OCI-LY7 (cell line): ENCODE results near the gene NDUFAF5. TPM values are rescaled to one million over a fixed set of nuclear protein-coding genes. Genes with fewer than 3 reads are reported as not detected.

Source experiments
- BruUV-seq: library from RNA; stranded (reverse); fragments of 400-500 nt; replicated peaks from 2 replicates; lab custom pipeline; 2021; lab: Mats Ljungman, UMichigan
- CTCF ChIA-PET: fragments of 300-600 bp; sonication (Branson Sonifier 250); formaldehyde crosslinking; loops from one replicate; lab custom pipeline; 2022; ENCODE audit warnings: antibody characterized with exemption; ENCODE audit not compliant: unreplicated experiment; lab: Charles Lee
- POLR2A ChIA-PET: fragments of 300-600 bp; sonication (Branson Sonifier 250); formaldehyde crosslinking; loops from one replicate; lab custom pipeline; 2022; ENCODE audit warnings: antibody characterized with exemption; lab: Charles Lee
- DNase-seq: peaks from one replicate; pipeline ENCODE4 v3.0.0-alpha.2; 2015; ENCODE audit warnings: low spot score
- H2AFZ ChIP-seq: fragments of 200-600 bp; sonication (generic), shearing (Covaris generic); 2 replicates; pipeline ENCODE4 v1.6.1; 2014; ENCODE audit warnings: mild to moderate bottlenecking, antibody characterized with exemption, low read length, moderate library complexity
- H3K27ac ChIP-seq: fragments of 200-600 bp; sonication (generic); 2 replicates; pipeline ENCODE4 v1.5.1; 2014; ENCODE audit warnings: mixed run types, low read depth, mild to moderate bottlenecking, moderate library complexity, low read length, inconsistent platforms; ENCODE audit not compliant: poor library complexity, severe bottlenecking
- H3K36me3 ChIP-seq: fragments of 200-600 bp; sonication (generic); 2 replicates; pipeline ENCODE4 v1.6.1; 2014; ENCODE audit warnings: mild to moderate bottlenecking, antibody characterized with exemption, low read length, moderate library complexity, mixed read lengths; ENCODE audit not compliant: insufficient read depth
- H3K4me1 ChIP-seq: fragments of 200-600 bp; sonication (generic); 2 replicates; pipeline ENCODE4 v1.5.1; 2014; ENCODE audit warnings: mild to moderate bottlenecking, low read length; ENCODE audit not compliant: insufficient read depth, poor library complexity, severe bottlenecking
- H3K4me2 ChIP-seq: fragments of 200-600 bp; sonication (generic); 2 replicates; pipeline ENCODE4 v1.6.1; 2014; ENCODE audit warnings: mild to moderate bottlenecking, low read length
- H3K4me3 ChIP-seq: fragments of 200-600 bp; sonication (generic); 2 replicates; pipeline ENCODE4 v1.5.1; 2014; ENCODE audit warnings: mild to moderate bottlenecking, low read depth, low read length; ENCODE audit not compliant: poor library complexity, severe bottlenecking
- H3K79me2 ChIP-seq: fragments of 200-600 bp; sonication (generic); 2 replicates; pipeline ENCODE4 v1.6.1; 2016; ENCODE audit warnings: low read depth, mild to moderate bottlenecking, low read length, moderate library complexity, mixed read lengths; ENCODE audit not compliant: insufficient read depth
- H3K9me2 ChIP-seq: fragments of 200-600 bp; sonication (generic); 2 replicates; pipeline ENCODE4 v1.6.1; 2016; ENCODE audit warnings: mild to moderate bottlenecking, low read length, mixed read lengths; ENCODE audit not compliant: insufficient read depth
- H3K9me3 ChIP-seq: fragments of 200-600 bp; sonication (generic); 2 replicates; pipeline ENCODE4 v1.6.1; 2014; ENCODE audit warnings: mild to moderate bottlenecking, mixed run types, low read length, mixed read lengths
- H4K20me1 ChIP-seq: fragments of 200-600 bp; sonication (generic); 2 replicates; pipeline ENCODE4 v1.6.1; 2014; ENCODE audit warnings: mild to moderate bottlenecking, antibody characterized with exemption, low read length, moderate library complexity, mixed read lengths; ENCODE audit not compliant: insufficient read depth
- CTCF ChIP-seq: fragments of 200-600 bp; sonication (generic); conservative IDR thresholded peaks from 2 replicates; pipeline ENCODE4 v1.5.1; 2014; ENCODE audit warnings: mild to moderate bottlenecking, antibody characterized with exemption, low read length, moderate library complexity, mixed read lengths
- EZH2phosphoT487 ChIP-seq: fragments of 200-600 bp; sonication (generic); IDR thresholded peaks from 2 replicates; pipeline ENCODE4 v1.6.1; 2018; ENCODE audit warnings: low read depth, borderline replicate concordance, mild to moderate bottlenecking, mixed run types, antibody characterized with exemption, low read length, moderate library complexity, mixed read lengths
- intact Hi-C: fragments of 100-400 bp; cut with micrococcal nuclease; formaldehyde crosslinking; loops from one replicate; pipeline ENCODE4 v1.10.0; 2022; ENCODE audit not compliant: unreplicated experiment
- total RNA-seq, 2 experiments: library from RNA; depleted of rRNA in 1 of 2; stranded (reverse); fragments of >200 nt in 1 of 2; shearing (Covaris generic) in 1 of 2; gene quantifications; 2 replicates each; pipeline ENCODE4 v1.2.3, GENCODE V29; 2014 to 2022

NDUFAF5 gene
- total RNA-seq, 2 experiments from 2014 or later = 27.3 to 35.4 TPM

DNA sequence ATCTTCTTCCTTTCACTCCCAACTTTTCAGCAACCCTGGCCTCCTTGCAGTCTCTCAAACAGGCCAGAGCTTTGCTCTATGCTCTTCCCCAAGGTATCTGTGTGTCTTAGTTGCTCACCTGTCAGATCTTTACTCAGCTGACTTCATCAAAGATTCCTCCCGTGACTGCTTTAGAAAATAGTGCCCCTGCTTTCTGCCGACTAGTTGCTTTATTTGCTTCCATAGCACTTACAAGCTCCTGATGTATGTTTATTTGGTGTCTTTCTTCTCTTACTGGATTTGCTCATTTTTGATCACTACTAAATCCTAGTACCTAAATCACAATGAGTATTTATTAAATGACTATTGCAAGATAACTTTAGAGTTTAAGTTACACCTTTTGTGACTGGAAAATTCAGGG, 5.9 kb downstream of the NDUFAF5 start:
- no peak for DNase-seq
- no peak overlapping the region for H3K4me3 ChIP-seq
- H3K79me2 ChIP-seq = peaks cover 34% of the 10 kb centered on the region
- CTCF ChIA-PET = no interaction called here
- peaks cover 19% of the 10 kb centered on the region for H3K4me1 ChIP-seq
- H3K9me2 ChIP-seq = no peaks in the 10 kb centered on the region
- H4K20me1 ChIP-seq = peaks cover 15% of the 10 kb centered on the region; the same call in 1 of the 2 replicates
- intact Hi-C loops = no loop called here
- no TSS peak for BruUV-seq
- no peaks in the 10 kb centered on the region for H3K9me3 ChIP-seq
- TF ChIP-seq EZH2phosphoT487 (no peak), CTCF (no peak)
- H3K36me3 ChIP-seq = peaks cover 86% of the 10 kb centered on the region
- POLR2A ChIA-PET = interaction anchor here (0.7 kb wide), 1 partner anchor 11 kb away, joined by 3 read pairs; no protein-coding TSS in a partner anchor
- H3K27ac ChIP-seq = no peak overlapping the region
- no peak overlapping the region for H2AFZ ChIP-seq
- H3K4me2 ChIP-seq = no peak overlapping the region

DNA sequence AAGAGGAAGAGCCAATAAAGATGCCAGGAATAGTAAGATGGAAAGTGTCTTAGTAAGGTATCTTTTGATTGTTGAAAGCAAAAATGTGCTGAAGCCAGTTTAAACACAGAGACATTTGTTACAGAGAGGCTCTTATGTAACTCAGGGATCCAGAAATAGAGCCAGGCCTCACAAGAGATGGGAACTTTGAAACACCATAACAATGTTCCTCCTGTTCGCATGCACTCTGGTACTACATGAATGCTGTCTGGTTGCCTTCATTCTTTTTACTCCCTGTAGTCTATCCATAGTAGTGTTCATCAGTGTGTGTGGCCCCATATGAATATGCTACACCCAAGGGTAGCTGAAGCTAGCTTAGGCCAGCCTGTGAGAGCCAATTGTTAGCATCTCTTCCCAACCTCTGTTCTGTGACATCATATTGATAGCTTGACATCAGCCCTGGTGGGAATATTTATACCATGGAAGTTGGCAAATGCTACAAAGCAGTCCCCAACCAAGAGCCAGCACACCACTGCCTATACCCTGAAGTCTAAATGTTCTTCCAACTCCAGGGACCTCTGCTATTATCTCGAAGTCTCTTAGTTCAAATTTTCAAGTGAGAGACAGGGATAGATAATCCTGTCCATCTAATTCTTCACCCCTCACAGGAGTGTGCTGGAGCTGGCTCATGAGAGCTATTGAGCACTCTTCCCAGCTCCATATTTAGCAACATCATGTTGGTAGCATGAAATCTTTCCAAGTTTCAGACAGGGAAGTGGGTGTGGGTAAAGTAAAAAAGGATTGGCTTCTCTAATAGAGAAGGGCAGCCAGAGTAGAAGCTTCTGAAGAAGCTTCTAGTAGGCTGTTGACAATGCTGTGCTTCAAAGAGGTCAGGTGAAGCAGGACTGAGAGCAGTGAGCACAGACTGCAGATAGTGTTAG, 7.0 kb downstream of the NDUFAF5 start:
- no peak overlapping the region for H2AFZ ChIP-seq
- H3K9me3 ChIP-seq = no peaks in the 10 kb centered on the region
- ChIA-PET CTCF (no interaction called here), POLR2A (interaction anchor here (0.5 kb wide), 1 partner anchor 43 kb away, joined by 3 read pairs; no protein-coding TSS in a partner anchor)
- H3K79me2 ChIP-seq = peaks cover 23% of the 10 kb centered on the region; the same call in 1 of the 2 replicates
- H4K20me1 ChIP-seq = 0 out of 2 replicates have a peak, but pooled peaks cover 9% of the 10 kb centered on the region
- intact Hi-C loops = no loop called here
- H3K4me3 ChIP-seq = no peak overlapping the region
- peaks cover 8% of the 10 kb centered on the region for H3K4me1 ChIP-seq
- no peak for DNase-seq
- H3K36me3 ChIP-seq = peaks cover 96% of the 10 kb centered on the region
- no peak for TF ChIP-seq CTCF
- no peak for TF ChIP-seq EZH2phosphoT487
- H3K4me2 ChIP-seq = no peak overlapping the region
- BruUV-seq = no TSS peak
- no peak overlapping the region for H3K27ac ChIP-seq
- no peaks in the 10 kb centered on the region for H3K9me2 ChIP-seq
